M059J (cell line): Measurements from ENCODE around the gene HSFX3. TPM values are rescaled to one million over a fixed set of nuclear protein-coding genes. Genes with fewer than 3 reads are reported as not detected.
"Not testable (repeated sequence)": the region's sequence is repeated elsewhere in the genome, so short reads cannot be mapped to it uniquely, and the experiment has no call there.

Source experiments
- DNase-seq: peaks from one replicate; pipeline ENCODE4 v3.0.0-alpha.2; 2012; ENCODE audit warnings: low read depth
- total RNA-seq: library from RNA; depleted of rRNA; stranded (reverse); fragments of >200 nt; shearing (Covaris generic); gene quantifications from 2 replicates; pipeline ENCODE4 v1.2.3, GENCODE V29; 2014

Gene HSFX3
- total RNA-seq, 1 experiment from 2014 or later, result not detected

- DNase-seq, result peak; percentile 19
Measured at GRCh38 chrX:149545545-149546543, 3.9 kb downstream of the HSFX3 start.

GRCh38 chrX:149541521-149542047 lies 8.1 kb downstream of the HSFX3 start:
- DNase-seq, result no peak

- DNase-seq, result peak; percentile 98
Measured at GRCh38 chrX:149540621-149541520, 8.9 kb downstream of the HSFX3 start, which contains the start of gene EOLA1. Gene EOLA1, plus strand, starts transcription at chrX:149541012. Its CDS starts 4,619 bp downstream, at chrX:149545631.

- DNase-seq, result peak; percentile 90
Measured at GRCh38 chrX:149540131-149540620, 9.5 kb downstream of the HSFX3 start.

- DNase-seq, result peak; percentile 95
Measured at GRCh38 chrX:149539283-149540130, 10.2 kb downstream of the HSFX3 start.

GRCh38 chrX:149537474-149537873 lies 12.2 kb downstream of the HSFX3 start:
- DNase-seq, result not testable (repeated sequence)

GRCh38 chrX:149534926-149535602 lies 14.7 kb downstream of the HSFX3 start:
- DNase-seq, result not testable (repeated sequence)

- DNase-seq, result not testable (repeated sequence)
Measured at GRCh38 chrX:149533999-149534398, 15.7 kb downstream of the HSFX3 start.

- DNase-seq, result not testable (repeated sequence)
Measured at GRCh38 chrX:149532868-149533267, 16.9 kb downstream of the HSFX3 start.

GRCh38 chrX:149531599-149531998 lies 18.1 kb downstream of the HSFX3 start:
- DNase-seq, result no peak

GRCh38 chrX:149528381-149528780 lies 21.3 kb downstream of the HSFX3 start:
- DNase-seq, result no peak

- peak; percentile 57 for DNase-seq
Measured at GRCh38 chrX:149527705-149528104, 22.0 kb downstream of the HSFX3 start.

GRCh38 chrX:149526318-149527033 lies 23.2 kb downstream of the HSFX3 start:
- DNase-seq, result not testable (repeated sequence)

GRCh38 chrX:149525903-149526302 lies 23.8 kb downstream of the HSFX3 start:
- DNase-seq, result not testable (repeated sequence)

- peak; percentile 88 for DNase-seq
Measured at GRCh38 chrX:149525389-149525788, 24.3 kb downstream of the HSFX3 start.

GRCh38 chrX:149522916-149523315 lies 26.8 kb downstream of the HSFX3 start:
- no peak for DNase-seq

GRCh38 chrX:149521438-149521837 lies 28.3 kb downstream of the HSFX3 start:
- DNase-seq, result no peak

- peak; percentile 37 for DNase-seq
Measured at GRCh38 chrX:149520636-149521277, 29.0 kb downstream of the HSFX3 start.

- peak; percentile 59 for DNase-seq
Measured at GRCh38 chrX:149518236-149518635, 31.5 kb downstream of the HSFX3 start.
